Smooth muscle cell (in vitro differentiated cells): ENCODE results near the gene GUCA2A. TPM values are rescaled to one million over a fixed set of nuclear protein-coding genes. Genes with fewer than 3 reads are reported as not detected.

Experiments used
- DNase-seq: peaks from one replicate; lab custom pipeline; 2025; ENCODE audit not compliant: unreplicated experiment; lab: John Stamatoyannopoulos, UW
- H2AFZ ChIP-seq: fragments of 200-600 bp; sonication (generic); 2 replicates; pipeline ENCODE4 v1.6.0; 2016; ENCODE audit warnings: antibody characterized with exemption, low read depth, mild to moderate bottlenecking
- H3F3A ChIP-seq: fragments of 200-600 bp; sonication (generic); 2 replicates; pipeline ENCODE4 v1.6.0; 2017; ENCODE audit warnings: antibody characterized with exemption, low read depth
- H3K27ac ChIP-seq: fragments of 200-600 bp; sonication (generic); 2 replicates; pipeline ENCODE4 v1.5.1; 2016; ENCODE audit warnings: low read depth, mild to moderate bottlenecking
- H3K27me3 ChIP-seq: fragments of 200-600 bp; sonication (generic); 2 replicates; pipeline ENCODE4 v1.6.1; 2016; ENCODE audit warnings: low read depth, mild to moderate bottlenecking
- H3K36me3 ChIP-seq: fragments of 200-600 bp; sonication (generic); 2 replicates; pipeline ENCODE4 v1.5.1; 2016; ENCODE audit warnings: low read depth
- H3K4me1 ChIP-seq: fragments of 200-600 bp; sonication (generic); 2 replicates; pipeline ENCODE4 v1.5.1; 2016; ENCODE audit warnings: low read depth
- H3K4me2 ChIP-seq: fragments of 200-600 bp; sonication (generic); 2 replicates; pipeline ENCODE4 v1.6.0; 2016; ENCODE audit warnings: mild to moderate bottlenecking
- H3K4me3 ChIP-seq: fragments of 200-600 bp; sonication (generic); 2 replicates; pipeline ENCODE4 v1.5.1; 2016; ENCODE audit warnings: mild to moderate bottlenecking
- H3K79me2 ChIP-seq: fragments of 200-600 bp; sonication (generic); 2 replicates; pipeline ENCODE4 v1.6.0; 2016; ENCODE audit warnings: low read depth, mild to moderate bottlenecking
- H3K9ac ChIP-seq: fragments of 200-600 bp; sonication (generic); 2 replicates; pipeline ENCODE4 v1.6.0; 2016; ENCODE audit warnings: low read depth
- H3K9me3 ChIP-seq: fragments of 200-600 bp; sonication (generic); replicated peaks from 2 replicates; pipeline ENCODE4 v1.5.1; 2016; ENCODE audit warnings: low read depth
- H4K20me1 ChIP-seq: fragments of 200-600 bp; sonication (generic); 2 replicates; pipeline ENCODE4 v1.6.0; 2016; ENCODE audit warnings: low read depth
- CTCF ChIP-seq: fragments of 200-600 bp; sonication (generic); IDR thresholded peaks from 2 replicates; pipeline ENCODE4 v1.5.1; 2017; ENCODE audit warnings: borderline replicate concordance, mild to moderate bottlenecking, antibody characterized with exemption; ENCODE audit not compliant: insufficient read depth, poor library complexity, severe bottlenecking
- WGBS: methylation state at CpG from one replicate; pipeline ENCODE4 v1.1.7; 2016; ENCODE audit warnings: low lambda C conversion rate; 5-methylcytosine and 5-hydroxymethylcytosine counted together
- polyA plus RNA-seq: library from polyadenylated mRNA; unstranded; fragments of >200 nt; fragmentation: Nextera tagmentation; extraction: Ambion mirVana; gene quantifications from 2 replicates; pipeline ENCODE4 v1.2.1, GENCODE V29; 2016
- total RNA-seq: library from RNA; depleted of rRNA; stranded (reverse); fragments of >200 nt; gene quantifications from 2 replicates; pipeline ENCODE4 v1.2.3, GENCODE V29; 2014

Gene GUCA2A
- total and polyA plus RNA-seq, 2 experiments from 2014 or later: not detected

GRCh38 chr1:42145764-42146625 is 18.6 kb downstream of the GUCA2A start:
- Histone ChIP-seq H3K9me3 (no peaks in the 10 kb centered on the region), H4K20me1 (no peaks in the 10 kb centered on the region), H3K27me3 (peaks cover 28% of the 10 kb centered on the region), H3K36me3 (no peaks in the 10 kb centered on the region), H3K9ac (no peak overlapping the region), H3K4me3 (no peak overlapping the region), H3K4me1 (no peaks in the 10 kb centered on the region), H3F3A (no peaks in the 10 kb centered on the region), H3K27ac (no peak overlapping the region), H3K79me2 (no peaks in the 10 kb centered on the region), H2AFZ (no peak overlapping the region), H3K4me2 (no peak overlapping the region)
- TF ChIP-seq CTCF: no peak
- DNase-seq: no peak
- WGBS: 88% methylated on average over 20 of the region's 41 CpGs

GRCh38 chr1:42145389-42145716 is 19.2 kb downstream of the GUCA2A start:
- Histone ChIP-seq H2AFZ (no peak overlapping the region), H3K4me1 (no peaks in the 10 kb centered on the region), H3K27me3 (peaks cover 23% of the 10 kb centered on the region), H3K9me3 (no peaks in the 10 kb centered on the region), H3K9ac (no peak overlapping the region), H3K4me2 (no peak overlapping the region), H3F3A (no peaks in the 10 kb centered on the region), H3K79me2 (no peaks in the 10 kb centered on the region), H3K36me3 (no peaks in the 10 kb centered on the region), H3K27ac (no peak overlapping the region), H4K20me1 (no peaks in the 10 kb centered on the region), H3K4me3 (no peak overlapping the region)
- TF ChIP-seq CTCF: no peak
- 85% methylated on average over 8 of the region's 8 CpGs for WGBS
- DNase-seq: no peak

GRCh38 chr1:42144711-42145388 is 19.7 kb downstream of the GUCA2A start:
- Histone ChIP-seq H3K4me3 (no peak overlapping the region), H4K20me1 (no peaks in the 10 kb centered on the region), H2AFZ (no peak overlapping the region), H3K79me2 (no peaks in the 10 kb centered on the region), H3K9ac (no peak overlapping the region), H3K36me3 (no peaks in the 10 kb centered on the region), H3F3A (no peaks in the 10 kb centered on the region), H3K4me1 (no peaks in the 10 kb centered on the region), H3K9me3 (no peaks in the 10 kb centered on the region), H3K27me3 (peaks cover 18% of the 10 kb centered on the region), H3K27ac (no peak overlapping the region), H3K4me2 (no peak overlapping the region)
- DNase-seq: no peak
- whole genome bisulfite sequencing: 87% methylated on average over 12 of the region's 12 CpGs
- no peak for TF ChIP-seq CTCF
